HepG2 (cell line): ENCODE data around the gene CPVL. TPM values are rescaled to one million over a fixed set of nuclear protein-coding genes. Genes with fewer than 3 reads are reported as not detected.

Source experiments
- ATAC-seq: fragments of 200-7000 bp; cut with Tn5 transposase; 3 replicates; pipeline ENCODE4 v1.9.1; 2020; ENCODE audit warnings: mild to moderate bottlenecking, moderate library complexity
- BruUV-seq: library from RNA; stranded (reverse); fragments of 400-500 nt; replicated peaks from 2 replicates; lab custom pipeline; 2021; lab: Mats Ljungman, UMichigan
- CTCF ChIA-PET: fragments of 300-600 bp; formaldehyde crosslinking; extraction: SDS; loops from one replicate; lab custom pipeline; 2021; ENCODE audit warnings: low total read pairs, inconsistent platforms, low intra/inter-chr PET ratio; lab: Yijun Ruan, JAX
- POLR2A ChIA-PET: fragments of 350-600 bp; sonication (Branson Sonifier 250); formaldehyde crosslinking; loops from one replicate; lab custom pipeline; 2020; ENCODE audit warnings: antibody characterized with exemption, inconsistent platforms; lab: Yijun Ruan, JAX
- DNase-seq: peaks from one replicate; pipeline ENCODE4 v3.0.0-alpha.2; 2015; ENCODE audit warnings: low spot score
- FAIRE-seq: peaks from 3 replicates; lab custom pipeline; 2011; peaks lifted over from hg19 to GRCh38; lab: Jason Lieb, UNC
- H2AFZ ChIP-seq: one replicate; pipeline ENCODE4 v1.6.1; 2011; ENCODE audit warnings: low read length, inconsistent platforms
- H3K27ac ChIP-seq: fragments of 300-600 bp; 3 replicates; pipeline ENCODE4 v1.8.0; 2011; ENCODE audit warnings: mixed run types, mild to moderate bottlenecking, mixed read lengths, low read length, inconsistent platforms; ENCODE audit not compliant: insufficient read depth; ENCODE audit errors: extremely low read length
- H3K27me3 ChIP-seq, 2 experiments: fragments of 200-600 bp in 1 of 2; 2 replicates in 1 of 2; 3 replicates in 1 of 2; pipeline versions ENCODE4 v1.6.0 to v1.8.0; 2011; ENCODE audit warnings: low read length in 2 of 2, mild to moderate bottlenecking in 2 of 2, moderate library complexity in 2 of 2, inconsistent platforms in 1 of 2; ENCODE audit not compliant: insufficient read depth in 2 of 2, control insufficient read depth in 1 of 2
- H3K36me3 ChIP-seq, 2 experiments: fragments of 200-600 bp in 1 of 2; replicated peaks in 1 of 2; 2 replicates in 1 of 2; 3 replicates in 1 of 2; pipeline versions ENCODE4 v1.5.1 to v1.8.0; 2011; ENCODE audit warnings: low read length in 2 of 2, inconsistent platforms in 1 of 2; ENCODE audit not compliant: insufficient read depth in 2 of 2, control insufficient read depth in 1 of 2
- H3K4me1 ChIP-seq: 2 replicates; pipeline ENCODE4 v1.5.1; 2012; ENCODE audit warnings: low read length, inconsistent platforms; ENCODE audit not compliant: insufficient read depth
- H3K4me2 ChIP-seq: 2 replicates; pipeline ENCODE4 v1.6.0; 2011; ENCODE audit warnings: low read depth, low read length, inconsistent platforms
- H3K4me3 ChIP-seq, 3 experiments: fragments of 200-600 bp in 1 of 3; sonication (generic), shearing (Covaris generic) in 1 of 3; replicated peaks in 1 of 3; 2 replicates each; pipeline ENCODE4 v1.5.1; 2011 to 2016; ENCODE audit warnings: low read length in 3 of 3, inconsistent platforms in 2 of 3, low read depth in 2 of 3, mild to moderate bottlenecking in 2 of 3, control low read depth in 1 of 3, mixed read lengths in 1 of 3; ENCODE audit not compliant: insufficient read depth in 1 of 3
- H3K79me2 ChIP-seq: one replicate; pipeline ENCODE4 v1.6.1; 2011; ENCODE audit warnings: low read length, inconsistent platforms; ENCODE audit not compliant: insufficient read depth
- H3K9ac ChIP-seq: 2 replicates; pipeline ENCODE4 v1.6.0; 2011; ENCODE audit warnings: mild to moderate bottlenecking, low read depth, low read length, inconsistent platforms; ENCODE audit not compliant: insufficient read depth
- H3K9me3 ChIP-seq: 2 replicates; pipeline ENCODE4 v1.5.1; 2012; ENCODE audit warnings: mild to moderate bottlenecking, low read length
- H4K20me1 ChIP-seq: 2 replicates; pipeline ENCODE4 v1.6.0; 2011; ENCODE audit warnings: inconsistent platforms, mild to moderate bottlenecking, low read length, moderate library complexity; ENCODE audit not compliant: insufficient read depth
- KLF13 ChIP-seq: sonication (generic); formaldehyde crosslinking; IDR thresholded peaks from 2 replicates; pipeline ENCODE4 v1.4.0; 2020; ENCODE audit warnings: mild to moderate bottlenecking, missing genetic modification reagents
- PAWR ChIP-seq: sonication (generic); formaldehyde crosslinking; IDR thresholded peaks from 2 replicates; pipeline ENCODE4 v1.4.0; 2020; ENCODE audit warnings: missing genetic modification reagents, mild to moderate bottlenecking, borderline replicate concordance
- ZBED4 ChIP-seq: sonication (generic); formaldehyde crosslinking; IDR thresholded peaks from 2 replicates; pipeline ENCODE4 v1.4.0; 2020; ENCODE audit warnings: missing genetic modification reagents, borderline replicate concordance
- ZBTB14 ChIP-seq: sonication (generic); formaldehyde crosslinking; IDR thresholded peaks from 2 replicates; pipeline ENCODE4 v1.4.0; 2020; ENCODE audit warnings: missing genetic modification reagents
- ZNF414 ChIP-seq: sonication (generic); formaldehyde crosslinking; IDR thresholded peaks from 2 replicates; pipeline ENCODE4 v1.5.0; 2020; ENCODE audit warnings: missing genetic modification reagents
- ZNF749 ChIP-seq: sonication (generic); formaldehyde crosslinking; IDR thresholded peaks from 2 replicates; pipeline ENCODE4 v1.8.0; 2022; ENCODE audit warnings: mild to moderate bottlenecking, missing genetic modification reagents, moderate library complexity, borderline replicate concordance
- ZNF800 ChIP-seq: sonication (generic); formaldehyde crosslinking; IDR thresholded peaks from 2 replicates; pipeline ENCODE4 v1.4.0; 2020; ENCODE audit warnings: missing genetic modification reagents
- WGBS: methylation state at CpG from one replicate; pipeline ENCODE4 v1.1.6; 2017; ENCODE audit warnings: low lambda C conversion rate; 5-methylcytosine and 5-hydroxymethylcytosine counted together
- in situ Hi-C: cut with HindIII; loops from 2 replicates; pipeline ENCODE4 v1.10.0; 2017; ENCODE audit warnings: low pct_unique_long_range_greater_than_20kb; ENCODE audit not compliant: extremely low pct_ligation_motif_present
- intact Hi-C: fragments of 100-400 bp; cut with micrococcal nuclease; formaldehyde crosslinking; loops from one replicate; pipeline ENCODE4 v1.10.0; 2022; ENCODE audit not compliant: unreplicated experiment
- polyA plus RNA-seq, 8 experiments: library from polyadenylated mRNA; depleted of rRNA in 3 of 8; stranded (reverse) in 7 of 8; unstranded in 1 of 8; fragments of >200 nt; fragmentation: Illumina TruSeq in 4 of 8; extraction: Trizol in 4 of 8; gene quantifications; 2 replicates each; pipeline versions ENCODE4 v1.2.1 to v1.2.3, GENCODE V29; 2011 to 2016; ENCODE audit warnings: low read depth in 4 of 8, missing spikeins in 1 of 8, mixed read lengths in 1 of 8; ENCODE audit not compliant: insufficient read depth in 1 of 8
- total RNA-seq, 5 experiments: library from RNA; depleted of rRNA; stranded (reverse); fragments of >200 nt; fragmentation: Illumina TruSeq; extraction: Trizol; gene quantifications; 2 replicates each; pipeline ENCODE4 v1.2.3, GENCODE V29; 2016; ENCODE audit warnings: low read depth in 1 of 5

CPVL gene
- total and polyA plus RNA-seq, 2 of the 13 experiments (the other 11 are each of a cell fraction or from before 2014, with no cell fraction given), result 59.2 to 294 TPM

GRCh38 chr7:29107056-29107455 lies 39.3 kb downstream of the CPVL start:
- CTCF ChIA-PET, result interaction anchor here (0.6 to 4.4 kb wide), 4 partner anchors 151 to 238 kb away, joined by 3 to 26 read pairs (median 10); no protein-coding TSS in a partner anchor
- DNase-seq (no peak), FAIRE-seq (no peak), ATAC-seq (no peak)
- H3K36me3 ChIP-seq, result peaks cover 11 to 21% of the 10 kb centered on the region in 2 experiments; a peak in 4 of 5 replicates
- no peak overlapping the region for H3K27ac ChIP-seq
- H3K9me3 ChIP-seq, result no peaks in the 10 kb centered on the region
- WGBS, result 100% methylated on average over 2 of the region's 2 CpGs
- in situ Hi-C loops (loop anchor here (10.0 kb wide), 1 partner anchor 152 kb away; the partner anchor contains the start of gene TRIL), intact Hi-C loops (no loop called here)
- no peaks in the 10 kb centered on the region; the same call in 1 of the 2 replicates for H4K20me1 ChIP-seq
- POLR2A ChIA-PET, result interaction anchor here (0.9 to 1.4 kb wide), 6 partner anchors 39 to 302 kb away, joined by 3 to 7 read pairs (median 4); no protein-coding TSS in a partner anchor
- H3K27me3 ChIP-seq, result no peaks in the 10 kb centered on the region
- no TSS peak for BruUV-seq
- H3K79me2 ChIP-seq, result no peaks in the 10 kb centered on the region
- H3K4me1 ChIP-seq, result peaks cover 9% of the 10 kb centered on the region
- TF ChIP-seq KLF13 (CRISPR knock-in tag), result no peak
- TF ChIP-seq PAWR (CRISPR knock-in tag), result no peak
- no peak for TF ChIP-seq ZBTB14 (CRISPR knock-in tag)
- H3K4me2 ChIP-seq, result no peak overlapping the region
- H3K9ac ChIP-seq, result no peak overlapping the region
- H3K4me3 ChIP-seq, result no peak overlapping the region
- H2AFZ ChIP-seq, result no peak overlapping the region

- in situ Hi-C loops, result loop anchor here (10.0 kb wide), 1 partner anchor 152 kb away; the partner anchor contains the start of gene TRIL
- TF ChIP-seq ZNF749 (CRISPR knock-in tag) (no peak), ZNF800 (no peak), ZNF414 (no peak), ZBED4 (CRISPR knock-in tag) (no peak)
Measured at GRCh38 chr7:29106669-29106988, 39.7 kb downstream of the CPVL start.

More at GRCh38 chr7:29106669-29106988, 39.7 kb downstream of the CPVL start:
- DNase-seq (no peak), FAIRE-seq (no peak), ATAC-seq (no peak)
- no peaks in the 10 kb centered on the region for H3K79me2 ChIP-seq
- POLR2A ChIA-PET, result interaction anchor here (0.9 to 1.4 kb wide), 7 partner anchors 35 to 302 kb away, joined by 3 to 7 read pairs (median 4); no protein-coding TSS in a partner anchor
- H3K36me3 ChIP-seq, result peaks cover 10 to 19% of the 10 kb centered on the region in 2 experiments; a peak in 3 of 5 replicates
- intact Hi-C loops, result loop anchor here (1.0 kb wide), 2 partner anchors 150 to 184 kb away; no protein-coding TSS in a partner anchor
- H4K20me1 ChIP-seq, result no peaks in the 10 kb centered on the region; the same call in 1 of the 2 replicates
- no peaks in the 10 kb centered on the region for H3K9me3 ChIP-seq
- no peaks in the 10 kb centered on the region for H3K27me3 ChIP-seq
- no peak overlapping the region for H2AFZ ChIP-seq
- H3K9ac ChIP-seq, result no peak overlapping the region
- no TSS peak for BruUV-seq
- CTCF ChIA-PET, result interaction anchor here (0.6 to 4.4 kb wide), 4 partner anchors 151 to 239 kb away, joined by 3 to 26 read pairs (median 10); no protein-coding TSS in a partner anchor
- H3K4me3 ChIP-seq, result no peak overlapping the region
- H3K4me2 ChIP-seq, result no peak overlapping the region
- WGBS, result 53% methylated on average over 3 of the region's 3 CpGs
- no peak overlapping the region for H3K27ac ChIP-seq
- H3K4me1 ChIP-seq, result peaks cover 13% of the 10 kb centered on the region
